Cardiac septum (tissue), 1 donor: ENCODE measurements around the gene B4GALT2. TPM values are rescaled to one million over a fixed set of nuclear protein-coding genes. Genes with fewer than 3 reads are reported as not detected.

Experiments used
- DNase-seq: peaks from one replicate; pipeline ENCODE4 v3.0.0-alpha.2; 2020; ENCODE audit warnings: low spot score
- intact Hi-C: fragments of 100-400 bp; cut with DNase I; formaldehyde crosslinking; loops from one replicate; pipeline ENCODE4 v1.14.0; 2022
- total RNA-seq: library from RNA; stranded (reverse); fragmentation: NEBNext Ultra II Directional; extraction: Animal tissue kit (Norgen Biotek cat#: 25700); gene quantifications from one replicate; pipeline ENCODE4 v1.2.1, GENCODE V29; 2021
- donor health status: DM: no; HTN: no; CAD: no.

B4GALT2 gene
- total RNA-seq, 1 donor from 2014 or later, result 44.3 TPM

DNA sequence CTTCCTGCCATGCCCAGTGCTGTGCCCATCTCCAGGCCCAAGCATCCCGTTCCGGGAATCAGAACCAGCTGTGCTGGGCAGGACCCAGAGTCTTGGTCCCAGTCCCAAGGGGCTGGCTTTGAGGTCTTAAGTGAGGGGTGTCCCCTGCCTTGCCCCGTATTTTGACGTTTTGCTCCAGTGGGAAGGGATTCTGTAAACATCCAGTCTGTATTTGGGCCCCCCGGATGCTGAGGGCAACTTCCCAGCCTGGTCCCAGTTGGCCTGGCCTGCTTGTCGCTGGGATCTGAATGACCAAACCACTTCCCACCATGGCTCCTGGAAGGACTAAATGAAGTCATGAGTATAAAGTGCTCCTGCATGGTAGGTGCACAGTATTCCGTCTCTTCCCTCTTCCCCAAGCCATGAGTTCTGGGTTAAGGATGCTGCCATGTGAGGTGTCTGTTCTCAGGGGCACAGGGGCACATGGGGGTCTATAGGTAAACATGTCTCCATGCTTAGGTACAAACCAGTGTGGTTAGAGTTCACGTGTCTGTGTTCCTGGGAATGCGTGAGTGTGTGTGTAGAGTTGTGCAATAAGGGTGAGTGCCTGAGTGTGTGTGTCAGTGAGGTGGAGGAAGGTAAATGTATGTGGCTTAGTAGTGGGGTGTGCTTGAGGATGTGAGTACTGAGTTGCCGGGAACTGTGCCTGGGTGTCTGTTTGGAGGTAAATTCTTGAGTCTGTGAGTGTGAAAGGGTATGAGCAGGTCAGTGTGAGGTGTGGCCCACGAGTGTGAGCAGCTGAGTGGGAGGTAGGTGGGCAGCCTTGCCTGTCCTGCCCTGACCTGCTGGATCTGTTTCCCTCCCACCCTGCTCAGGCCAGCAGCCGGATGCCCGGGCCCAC lies 1.5 kb downstream of the B4GALT2 start:
- no peak for DNase-seq
- intact Hi-C loops, result no loop called here

DNA sequence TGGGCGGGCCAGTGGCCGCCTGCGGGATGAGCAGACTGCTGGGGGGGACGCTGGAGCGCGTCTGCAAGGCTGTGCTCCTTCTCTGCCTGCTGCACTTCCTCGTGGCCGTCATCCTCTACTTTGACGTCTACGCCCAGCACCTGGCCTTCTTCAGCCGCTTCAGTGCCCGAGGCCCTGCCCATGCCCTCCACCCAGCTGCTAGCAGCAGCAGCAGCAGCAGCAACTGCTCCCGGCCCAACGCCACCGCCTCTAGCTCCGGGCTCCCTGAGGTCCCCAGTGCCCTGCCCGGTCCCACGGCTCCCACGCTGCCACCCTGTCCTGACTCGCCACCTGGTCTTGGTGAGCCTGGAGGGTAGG lies 2.1 kb downstream of the B4GALT2 start:
- DNase-seq, result no peak
- intact Hi-C loops, result no loop called here

- DNase-seq, result no peak
- intact Hi-C loops, result no loop called here
These were observed 2.6 kb downstream of the B4GALT2 start for GRCh38 chr1:43981636-43982035.

GRCh38 chr1:43982241-43982640 lies 3.2 kb downstream of the B4GALT2 start:
- DNase-seq, result no peak
- intact Hi-C loops, result no loop called here

GRCh38 chr1:43982808-43983207 lies 3.8 kb downstream of the B4GALT2 start:
- intact Hi-C loops, result no loop called here
- DNase-seq, result no peak

- no peak for DNase-seq
- intact Hi-C loops, result no loop called here
These were observed 4.4 kb downstream of the B4GALT2 start for GRCh38 chr1:43983253-43983899.

DNA sequence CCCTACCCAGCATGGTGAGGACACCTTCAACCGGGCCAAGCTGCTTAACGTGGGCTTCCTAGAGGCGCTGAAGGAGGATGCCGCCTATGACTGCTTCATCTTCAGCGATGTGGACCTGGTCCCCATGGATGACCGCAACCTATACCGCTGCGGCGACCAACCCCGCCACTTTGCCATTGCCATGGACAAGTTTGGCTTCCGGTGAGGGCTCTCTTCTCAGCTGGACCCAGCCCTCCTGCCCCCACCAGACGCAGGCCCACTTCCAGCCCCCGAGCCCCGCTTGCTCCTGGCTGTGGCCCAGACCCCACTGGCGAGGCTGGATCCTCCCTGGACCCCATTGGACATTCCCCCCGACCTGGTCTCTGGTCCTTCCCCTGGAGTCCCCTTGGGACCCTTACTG lies 5.8 kb downstream of the B4GALT2 start:
- intact Hi-C loops, result no loop called here
- DNase-seq, result no peak

GRCh38 chr1:43985984-43986595 lies 7.1 kb downstream of the B4GALT2 start:
- intact Hi-C loops, result no loop called here
- DNase-seq, result no peak

GRCh38 chr1:43986712-43987111 lies 7.7 kb downstream of the B4GALT2 start:
- DNase-seq, result no peak
- intact Hi-C loops, result no loop called here

GRCh38 chr1:43987159-43987902 lies 8.3 kb downstream of the B4GALT2 start:
- DNase-seq, result no peak
- intact Hi-C loops, result no loop called here

DNA sequence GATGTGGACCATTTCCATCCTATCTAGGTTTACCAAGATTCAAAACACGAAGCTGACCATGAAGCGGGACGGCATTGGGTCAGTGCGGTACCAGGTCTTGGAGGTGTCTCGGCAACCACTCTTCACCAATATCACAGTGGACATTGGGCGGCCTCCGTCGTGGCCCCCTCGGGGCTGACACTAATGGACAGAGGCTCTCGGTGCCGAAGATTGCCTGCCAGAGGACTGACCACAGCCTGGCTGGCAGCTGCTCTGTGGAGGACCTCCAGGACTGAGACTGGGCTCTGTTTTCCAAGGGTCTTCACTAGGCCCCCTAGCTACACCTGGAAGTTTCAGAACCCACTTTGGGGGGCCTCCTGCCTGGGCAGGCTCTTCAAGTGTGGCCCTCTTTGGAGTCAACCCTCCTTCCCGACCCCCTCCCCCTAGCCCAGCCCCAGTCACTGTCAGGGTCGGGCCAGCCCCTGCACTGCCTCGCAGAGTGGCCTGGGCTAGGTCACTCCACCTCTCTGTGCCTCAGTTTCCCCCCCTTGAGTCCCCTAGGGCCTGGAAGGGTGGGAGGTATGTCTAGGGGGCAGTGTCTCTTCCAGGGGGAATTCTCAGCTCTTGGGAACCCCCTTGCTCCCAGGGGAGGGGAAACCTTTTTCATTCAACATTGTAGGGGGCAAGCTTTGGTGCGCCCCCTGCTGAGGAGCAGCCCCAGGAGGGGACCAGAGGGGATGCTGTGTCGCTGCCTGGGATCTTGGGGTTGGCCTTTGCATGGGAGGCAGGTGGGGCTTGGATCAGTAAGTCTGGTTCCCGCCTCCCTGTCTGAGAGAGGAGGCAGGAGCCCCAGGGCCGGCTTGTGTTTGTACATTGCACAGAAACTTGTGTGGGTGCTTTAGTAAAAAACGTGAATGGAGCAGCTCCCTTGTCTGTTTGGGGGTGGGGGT lies 11.5 kb downstream of the B4GALT2 start:
- no peak for DNase-seq
- intact Hi-C loops, result no loop called here

- no peak for DNase-seq
- intact Hi-C loops, result no loop called here
These were observed 12.1 kb downstream of the B4GALT2 start for GRCh38 chr1:43991200-43991475.

DNA sequence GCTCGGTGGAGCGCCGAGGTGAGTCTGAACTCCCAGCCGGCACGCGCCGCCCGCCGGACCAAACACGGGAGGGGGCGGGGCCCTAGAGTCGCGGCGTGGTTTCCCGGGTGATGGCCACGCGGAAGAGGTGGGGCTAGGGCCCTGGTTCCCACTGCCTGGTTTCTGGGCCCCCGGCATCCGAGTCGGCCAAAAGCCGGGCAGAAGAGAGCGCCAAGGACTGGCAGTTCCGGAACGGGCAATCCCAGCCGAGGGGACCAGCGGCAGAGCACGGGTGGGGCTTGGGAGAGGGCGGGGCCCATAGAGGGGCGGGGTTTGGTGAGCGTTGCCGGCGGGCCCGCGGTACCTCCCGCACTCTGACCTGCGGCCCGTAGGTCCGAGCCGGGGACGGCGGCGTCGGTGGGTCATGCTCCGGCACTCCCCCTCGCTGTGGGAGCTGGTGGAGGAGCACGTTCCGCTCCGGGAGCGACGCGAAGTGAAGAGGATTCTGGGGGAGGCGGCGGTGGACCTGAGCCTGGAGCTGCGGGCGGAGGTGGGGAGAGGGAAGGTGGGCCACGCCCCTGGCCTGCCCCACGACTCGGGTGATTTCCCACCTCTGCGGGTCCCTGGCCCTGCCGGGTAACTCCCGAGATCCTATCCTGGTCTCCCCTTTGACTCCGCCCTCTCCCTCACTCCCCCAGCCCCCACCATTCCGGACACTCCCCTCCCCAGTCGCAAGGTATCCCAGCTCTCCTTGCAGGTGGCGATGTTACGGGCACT lies 12.6 kb downstream of the B4GALT2 start, which contains the start of gene CCDC24:
Gene CCDC24 (plus strand): TSS at position 124 of the 756 bp plus-strand sequence. CDS start 280 bp downstream, at position 404.
- DNase-seq, result peak; percentile 93
- intact Hi-C loops, result no loop called here

GRCh38 chr1:43992232-43992995 lies 13.4 kb downstream of the B4GALT2 start:
- intact Hi-C loops, result no loop called here
- DNase-seq, result no peak

DNA sequence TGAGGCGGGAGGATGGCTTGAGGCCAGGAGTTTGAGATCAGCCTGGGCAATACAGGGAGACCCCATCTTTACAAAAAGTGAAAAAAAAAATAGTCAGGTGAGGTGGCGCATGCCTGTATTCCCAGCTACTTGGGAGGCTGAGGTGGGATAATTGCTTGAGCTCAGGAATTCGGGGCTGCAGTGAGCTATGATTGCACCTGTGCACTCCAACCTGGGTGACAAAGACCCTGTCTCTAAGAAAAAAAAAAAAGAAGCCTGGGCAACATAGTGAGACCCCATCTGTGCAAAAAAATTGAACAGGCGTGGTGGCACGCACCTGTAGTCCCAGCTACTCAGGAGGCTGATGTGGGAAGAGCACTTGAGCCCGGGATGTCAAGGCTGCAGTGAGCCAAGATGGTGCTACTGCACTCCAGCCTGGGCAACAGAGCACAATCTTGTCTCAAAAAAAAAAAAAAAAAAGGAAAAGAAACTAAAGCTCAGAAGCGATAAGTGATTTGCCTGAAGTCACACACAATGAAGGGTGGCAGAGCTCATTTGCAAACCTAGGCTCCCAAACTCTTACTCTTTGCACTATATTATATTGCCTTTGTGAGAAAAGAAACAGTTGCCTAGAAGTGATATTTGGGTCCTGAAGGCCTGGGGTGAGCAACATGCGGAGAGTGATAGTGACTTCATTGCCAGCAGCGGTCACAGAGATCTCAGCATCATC lies 14.3 kb downstream of the B4GALT2 start:
- no peak for DNase-seq
- intact Hi-C loops, result no loop called here

DNA sequence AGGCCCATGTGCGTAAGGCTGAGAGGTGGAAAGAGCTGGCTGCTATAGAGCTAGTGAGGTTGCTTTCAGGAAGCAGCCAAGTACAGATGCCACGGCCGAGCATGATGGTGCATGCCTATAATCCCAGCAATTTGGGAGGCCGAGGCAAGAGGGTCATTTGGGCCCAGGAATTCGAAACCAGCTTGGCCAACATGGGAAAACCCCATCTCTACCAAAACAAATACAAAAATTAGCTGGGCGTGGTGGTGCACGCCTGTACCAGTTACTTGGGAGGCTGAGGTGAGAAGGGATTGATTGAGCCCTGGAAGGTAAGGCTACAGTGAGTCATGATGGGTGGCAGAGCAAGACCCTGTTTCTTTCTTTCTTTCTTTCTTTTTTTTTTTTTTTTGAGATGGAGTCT lies 15.1 kb downstream of the B4GALT2 start:
- DNase-seq, result no peak
- intact Hi-C loops, result no loop called here
